Suppressor macrophage (primary cell): ENCODE measurements around the gene SART1.
A peak's percentile ranks its signal among the peaks of the same experiment; 100 is the strongest.
"Not testable (repeated sequence)": the region's sequence is repeated elsewhere in the genome, so short reads cannot be mapped to it uniquely, and the experiment has no call there.

ENCODE experiments used
- DNase-seq, 4 experiments: peaks; one replicate each; pipeline ENCODE4 v3.0.0-alpha.2; 2020 to 2022

The SART1 gene

GRCh38 chr11:66016793-66017177 is 55.3 kb downstream of the SART1 start:
- DNase-seq = no peak

DNA sequence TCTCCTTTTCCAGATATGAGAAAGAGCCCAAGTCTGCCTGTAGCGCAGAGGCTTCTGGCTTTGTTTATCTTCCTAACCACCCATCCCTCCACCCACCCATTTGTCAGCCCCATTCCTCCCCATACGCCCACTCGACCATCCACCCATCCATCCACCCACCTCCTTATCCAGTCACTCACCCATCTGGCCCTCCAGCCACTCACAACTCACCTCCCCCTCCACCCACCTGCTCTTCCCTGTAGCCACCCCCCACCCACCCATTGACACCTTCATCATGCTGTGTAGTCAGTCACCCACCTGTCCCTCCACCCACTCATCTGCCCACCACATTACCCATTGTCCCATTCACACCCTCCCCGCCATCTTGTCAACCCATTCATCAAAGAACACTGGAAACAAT is 55.8 kb downstream of the SART1 start:
- no peak for DNase-seq

- DNase-seq = peak in 2 of 4 experiments; percentile 20 to 23
Observed at GRCh38 chr11:66020212-66020611, 58.7 kb downstream of the SART1 start.

- DNase-seq = peak; percentile 79 to 90 (median 86)
Observed at GRCh38 chr11:66020618-66021357, 59.3 kb downstream of the SART1 start.

GRCh38 chr11:66022401-66023185 is 61.1 kb downstream of the SART1 start:
- peak; percentile 80 to 92 (median 90) for DNase-seq

GRCh38 chr11:66023186-66023440 is 61.6 kb downstream of the SART1 start:
- not testable (repeated sequence) for DNase-seq

- DNase-seq = no peak
Observed at GRCh38 chr11:66026017-66026529, 64.5 kb downstream of the SART1 start, which contains the start of gene CATSPER1. CATSPER1 (minus strand) TSS chr11:66026479; CDS start chr11:66026379, 100 bp downstream.
